Activated B cell treated with CpG ODN at 0.5 μM for 24 hours (primary cell): Measurements from ENCODE around the gene MACROD2. TPM values are rescaled to one million over a fixed set of nuclear protein-coding genes. Genes with fewer than 3 reads are reported as not detected.

Experiments used
- ATAC-seq: fragments of 200-7000 bp; cut with Tn5 transposase; one replicate; pipeline ENCODE4 v1.10.0; 2021; ENCODE audit warnings: low read depth, mild to moderate bottlenecking, moderate library complexity
- CTCF ChIA-PET: fragments of 350-600 bp; sonication (Branson Sonifier 250); formaldehyde crosslinking; loops from one replicate; lab custom pipeline; 2021; ENCODE audit warnings: antibody characterized with exemption; lab: Charles Lee
- POLR2A ChIA-PET: fragments of 350-600 bp; sonication (Branson Sonifier 250); formaldehyde crosslinking; loops from one replicate; lab custom pipeline; 2021; ENCODE audit warnings: antibody characterized with exemption; lab: Charles Lee
- DNase-seq: peaks from one replicate; pipeline ENCODE4 v3.0.0; 2022
- H3K27ac Mint-ChIP-seq: one replicate; pipeline ENCODE4 v1.8.0; 2020; ENCODE audit warnings: mixed read lengths
- H3K27me3 Mint-ChIP-seq: one replicate; pipeline ENCODE4 v1.8.0; 2021; ENCODE audit warnings: mixed read lengths
- H3K36me3 Mint-ChIP-seq: one replicate; pipeline ENCODE4 v1.8.0; 2021; ENCODE audit warnings: low read depth, mixed read lengths
- H3K4me1 Mint-ChIP-seq: one replicate; pipeline ENCODE4 v1.8.0; 2021; ENCODE audit warnings: mixed read lengths
- H3K4me3 Mint-ChIP-seq: one replicate; pipeline ENCODE4 v1.8.0; 2020; ENCODE audit warnings: mild to moderate bottlenecking, mixed read lengths
- H3K9me3 Mint-ChIP-seq: one replicate; pipeline ENCODE4 v1.8.0; 2020; ENCODE audit warnings: mixed read lengths
- intact Hi-C: fragments of 100-400 bp; cut with micrococcal nuclease; formaldehyde crosslinking; loops from one replicate; pipeline ENCODE4 v1.15.1; 2024
- total RNA-seq: library from RNA; stranded (reverse); gene quantifications from 2 replicates; pipeline ENCODE4 v1.2.3, GENCODE V29; 2022
- TF ChIP-seq, protein P1 (sequence below): fragments of 200-600 bp; IDR thresholded peaks from one replicate; pipeline ENCODE4 v1.8.0; 2022; ENCODE audit warnings: antibody characterized with exemption, mild to moderate bottlenecking

MACROD2 gene
- total RNA-seq, 1 donor from 2014 or later, result 55.1 TPM

DNA sequence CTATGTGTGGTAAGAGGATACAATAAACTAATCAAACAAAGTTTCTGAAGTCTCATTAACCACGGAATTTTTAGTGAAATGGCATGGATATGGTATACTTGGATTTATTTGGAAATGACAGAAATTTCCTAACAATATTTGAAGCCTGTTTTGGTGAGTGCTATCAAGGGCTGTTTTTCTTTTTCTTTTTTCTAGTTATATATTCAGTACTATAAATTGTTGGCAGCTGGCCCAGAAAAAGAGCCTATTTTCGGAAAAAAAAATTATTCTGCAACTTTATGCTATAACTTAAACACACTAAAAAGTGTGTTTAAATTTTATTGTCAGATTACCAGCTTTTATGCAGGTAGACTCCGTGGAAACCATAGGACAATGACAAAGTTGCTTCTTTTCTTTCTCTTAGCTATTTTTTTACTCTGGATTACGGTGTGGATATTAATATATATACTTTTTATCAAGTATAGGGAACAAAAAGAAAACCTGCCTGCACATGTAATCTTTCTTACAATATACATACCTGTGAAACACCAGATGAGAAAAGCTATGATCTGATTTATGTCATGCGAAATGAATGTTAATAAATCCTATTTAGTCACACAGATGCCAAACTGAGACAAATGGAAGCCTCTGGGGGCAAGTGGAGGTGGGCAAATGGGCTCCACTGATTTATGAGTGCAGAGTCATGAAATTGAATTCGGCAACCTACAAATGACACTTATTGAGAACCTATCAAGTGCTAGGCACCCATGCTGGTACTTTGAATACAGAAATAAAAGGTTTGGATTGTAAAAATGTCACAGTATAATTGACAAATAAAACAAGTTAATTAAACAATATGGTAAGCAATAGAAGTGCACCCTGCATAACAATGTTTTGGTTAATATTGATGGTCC lies 1261.6 kb downstream of the MACROD2 start:
- intact Hi-C loops, result no loop called here

DNA sequence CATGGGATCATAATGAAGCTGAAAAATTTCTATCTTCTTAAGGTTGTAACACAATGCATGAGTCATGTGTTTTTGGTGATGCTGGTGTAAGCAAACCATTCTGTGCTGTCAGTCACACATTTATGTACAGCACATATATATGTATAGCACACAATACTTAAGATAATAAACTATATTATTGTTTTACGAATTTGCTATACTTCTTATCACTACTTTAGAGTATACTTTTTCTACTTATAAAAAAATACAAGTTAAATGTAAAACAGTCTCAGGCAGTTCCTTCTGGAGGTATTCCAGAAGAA lies 1262.2 kb downstream of the MACROD2 start:
- CTCF ChIA-PET, result no interaction called here
- intact Hi-C loops, result no loop called here
- H3K4me3 Mint-ChIP-seq, result no peak overlapping the region
- POLR2A ChIA-PET, result no interaction called here
- TF ChIP-seq, protein P1, sequence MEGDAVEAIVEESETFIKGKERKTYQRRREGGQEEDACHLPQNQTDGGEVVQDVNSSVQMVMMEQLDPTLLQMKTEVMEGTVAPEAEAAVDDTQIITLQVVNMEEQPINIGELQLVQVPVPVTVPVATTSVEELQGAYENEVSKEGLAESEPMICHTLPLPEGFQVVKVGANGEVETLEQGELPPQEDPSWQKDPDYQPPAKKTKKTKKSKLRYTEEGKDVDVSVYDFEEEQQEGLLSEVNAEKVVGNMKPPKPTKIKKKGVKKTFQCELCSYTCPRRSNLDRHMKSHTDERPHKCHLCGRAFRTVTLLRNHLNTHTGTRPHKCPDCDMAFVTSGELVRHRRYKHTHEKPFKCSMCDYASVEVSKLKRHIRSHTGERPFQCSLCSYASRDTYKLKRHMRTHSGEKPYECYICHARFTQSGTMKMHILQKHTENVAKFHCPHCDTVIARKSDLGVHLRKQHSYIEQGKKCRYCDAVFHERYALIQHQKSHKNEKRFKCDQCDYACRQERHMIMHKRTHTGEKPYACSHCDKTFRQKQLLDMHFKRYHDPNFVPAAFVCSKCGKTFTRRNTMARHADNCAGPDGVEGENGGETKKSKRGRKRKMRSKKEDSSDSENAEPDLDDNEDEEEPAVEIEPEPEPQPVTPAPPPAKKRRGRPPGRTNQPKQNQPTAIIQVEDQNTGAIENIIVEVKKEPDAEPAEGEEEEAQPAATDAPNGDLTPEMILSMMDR, result no peak
- peaks cover 3% of the 10 kb centered on the region for H3K9me3 Mint-ChIP-seq
- no peaks in the 10 kb centered on the region for H3K27me3 Mint-ChIP-seq
- H3K36me3 Mint-ChIP-seq, result no peaks in the 10 kb centered on the region
- H3K4me1 Mint-ChIP-seq, result no peaks in the 10 kb centered on the region
- no peak overlapping the region for H3K27ac Mint-ChIP-seq
- DNase-seq, result no peak
- no peak for ATAC-seq

More for the DNA sequence above, 1261.6 kb downstream of the MACROD2 start:
- no peaks in the 10 kb centered on the region for H3K27me3 Mint-ChIP-seq
- H3K27ac Mint-ChIP-seq, result no peak overlapping the region
- POLR2A ChIA-PET, result no interaction called here
- no peak overlapping the region for H3K4me3 Mint-ChIP-seq
- TF ChIP-seq, protein P1, result no peak
- CTCF ChIA-PET, result no interaction called here
- H3K36me3 Mint-ChIP-seq, result no peaks in the 10 kb centered on the region
- ATAC-seq (no peak), DNase-seq (no peak)
- no peaks in the 10 kb centered on the region for H3K4me1 Mint-ChIP-seq
- H3K9me3 Mint-ChIP-seq, result no peaks in the 10 kb centered on the region

DNA sequence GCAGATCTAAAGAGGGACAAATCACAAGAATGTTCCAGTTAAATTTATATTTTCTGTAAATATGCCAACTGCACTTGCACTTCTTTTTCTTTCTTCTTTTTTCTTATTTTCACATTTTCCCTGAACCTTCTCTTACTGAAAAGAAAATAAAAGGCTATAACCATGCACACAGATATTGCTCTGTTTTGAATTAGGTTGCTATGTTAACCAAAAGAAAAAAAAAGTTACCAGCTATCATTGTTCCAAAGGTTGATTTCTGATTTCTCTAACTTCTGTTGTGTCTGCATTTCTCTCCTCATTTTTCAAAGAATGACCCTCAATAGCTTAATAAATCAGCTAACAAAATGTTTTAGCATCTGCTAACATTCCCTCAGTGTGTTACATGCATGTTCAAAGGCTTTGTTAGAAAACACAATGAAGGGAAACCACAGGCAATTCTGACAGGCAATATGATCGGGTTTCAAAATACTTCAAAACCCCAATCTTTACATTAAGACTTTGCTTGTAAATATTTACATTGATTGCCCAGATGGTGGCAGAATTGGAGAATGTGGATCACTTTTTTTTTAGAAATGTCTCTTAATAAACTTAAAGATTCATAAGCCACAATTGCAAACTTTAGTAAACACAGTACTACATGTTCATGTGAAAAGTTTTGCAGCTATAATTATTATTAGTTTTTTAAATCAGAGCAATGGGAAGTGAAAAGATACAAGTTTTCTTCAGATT lies 1270.4 kb downstream of the MACROD2 start:
- H3K4me1 Mint-ChIP-seq, result peaks cover 29% of the 10 kb centered on the region
- no peak overlapping the region for H3K27ac Mint-ChIP-seq
- peaks cover 3% of the 10 kb centered on the region for H3K9me3 Mint-ChIP-seq
- ChIA-PET CTCF (interaction anchor here (0.6 to 1.3 kb wide), 2 partner anchors 93 to 388 kb away, joined by 3 to 5 read pairs; no protein-coding TSS in a partner anchor), POLR2A (interaction anchor here (0.7 kb wide), 1 partner anchor 35 kb away, joined by 3 read pairs; no protein-coding TSS in a partner anchor)
- no peak overlapping the region for H3K4me3 Mint-ChIP-seq
- H3K36me3 Mint-ChIP-seq, result no peaks in the 10 kb centered on the region
- TF ChIP-seq, protein P1, result no peak
- ATAC-seq (no peak), DNase-seq (no peak)
- no peaks in the 10 kb centered on the region for H3K27me3 Mint-ChIP-seq
- intact Hi-C loops, result loop anchor here (1.0 to 10.0 kb wide), 2 partner anchors 109 to 389 kb away; no protein-coding TSS in a partner anchor

DNA sequence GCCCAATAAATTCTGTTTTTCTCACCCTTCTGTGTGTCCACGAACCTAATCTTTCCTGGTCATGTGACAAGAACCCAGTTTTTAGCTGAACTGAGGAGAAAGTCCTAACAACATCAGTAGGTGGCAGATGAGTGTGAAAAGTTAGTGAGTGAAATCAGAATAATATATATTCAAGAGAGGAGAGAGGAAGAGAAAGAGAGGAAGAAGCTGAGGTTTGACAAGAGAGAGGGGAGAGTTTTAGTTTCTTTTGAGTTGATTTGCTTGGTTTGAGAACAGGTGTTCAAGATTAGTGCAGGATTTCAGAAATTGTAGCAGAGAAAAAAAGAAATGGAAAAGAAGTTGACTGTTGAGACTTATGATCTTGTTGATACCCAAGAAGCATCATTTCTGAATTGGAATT lies 1272.6 kb downstream of the MACROD2 start:
- Mint-ChIP-seq H3K4me1 (peaks cover 29% of the 10 kb centered on the region), H3K9me3 (no peaks in the 10 kb centered on the region), H3K27ac (peak overlapping the region; percentile 67), H3K27me3 (no peaks in the 10 kb centered on the region), H3K36me3 (no peaks in the 10 kb centered on the region), H3K4me3 (no peak overlapping the region)
- ChIA-PET CTCF (interaction anchor here (1.0 kb wide), 1 partner anchor 386 kb away, joined by 3 read pairs; no protein-coding TSS in a partner anchor), POLR2A (no interaction called here)
- no peak for ATAC-seq
- no peak for DNase-seq
- intact Hi-C loops, result loop anchor here (10.0 kb wide), 1 partner anchor 107 kb away; no protein-coding TSS in a partner anchor
- TF ChIP-seq, protein P1, result no peak

DNA sequence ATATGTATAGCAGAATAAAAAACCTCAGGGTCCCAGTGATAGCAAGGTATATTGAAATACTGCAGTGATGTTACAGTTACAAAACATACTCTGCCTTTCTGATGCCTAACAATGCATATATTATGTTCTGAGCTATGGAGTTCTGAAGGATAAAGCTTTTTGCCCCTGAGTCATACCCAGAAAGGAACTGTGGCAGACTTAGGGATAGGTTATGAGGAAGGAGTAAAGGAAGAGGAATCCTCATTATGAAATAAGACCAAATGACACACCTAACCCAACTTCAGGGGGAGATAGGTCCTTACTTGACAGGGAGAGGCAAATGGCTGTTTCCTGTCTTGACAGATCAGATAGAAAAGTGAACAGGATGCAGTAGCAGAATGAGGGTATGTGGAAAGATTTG lies 1282.7 kb downstream of the MACROD2 start:
- no peak for ATAC-seq

More for the DNA sequence above, 1282.7 kb downstream of the MACROD2 start:
- ChIA-PET CTCF (no interaction called here), POLR2A (no interaction called here)
- Mint-ChIP-seq H3K27ac (no peak overlapping the region), H3K9me3 (peaks cover 19% of the 10 kb centered on the region), H3K27me3 (no peaks in the 10 kb centered on the region), H3K36me3 (peaks cover 6% of the 10 kb centered on the region), H3K4me3 (no peak overlapping the region), H3K4me1 (no peaks in the 10 kb centered on the region)
- TF ChIP-seq, protein P1, result no peak
- intact Hi-C loops, result no loop called here
- DNase-seq, result no peak
